ENCODE data around the gene PPARD. TPM values are rescaled to one million over a fixed set of nuclear protein-coding genes. Genes with fewer than 3 reads are reported as not detected.
A peak's percentile ranks its signal among the peaks of the same experiment; 100 is the strongest.

PPARD gene
- total and polyA plus RNA-seq, 2 of the 13 experiments (the other 11 are each of a cell fraction or from before 2014, with no cell fraction given): 6.1 to 13.3 TPM

DNA sequence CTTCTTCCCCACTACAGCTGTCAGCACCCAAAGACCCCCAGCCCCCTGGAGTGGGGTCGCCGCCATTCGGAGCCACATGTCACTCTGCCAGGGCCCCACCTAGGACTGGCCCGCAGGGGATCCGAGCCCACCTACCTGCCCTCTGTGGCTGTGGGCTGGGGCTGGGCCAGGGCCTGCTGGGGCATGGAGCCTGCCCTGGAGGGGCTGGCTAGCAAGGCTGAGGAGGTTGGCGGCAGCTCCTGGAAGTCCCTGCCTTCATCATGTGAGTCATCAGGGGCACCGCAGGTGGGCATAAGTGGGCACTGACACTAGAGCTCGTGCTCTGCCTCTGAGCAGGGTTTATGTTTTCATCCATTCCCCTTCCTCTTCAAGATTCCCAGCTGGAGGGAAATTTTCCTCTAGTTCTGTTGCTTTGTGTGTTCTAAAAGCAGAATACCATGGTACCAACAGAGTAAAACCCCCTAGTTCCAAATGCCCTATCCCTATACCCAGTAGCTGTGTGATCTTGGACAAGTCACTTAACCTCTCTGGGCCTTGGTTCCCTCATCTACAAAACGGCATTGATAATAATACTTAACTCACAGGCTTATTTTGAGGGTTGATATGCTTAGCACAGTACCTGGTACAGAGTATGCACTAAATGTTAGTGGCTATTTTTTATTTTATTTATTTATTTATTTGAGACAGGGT, 101.1 kb downstream of the PPARD start:
- CTCF ChIA-PET (ENCODE audit: low intra/inter-chr PET ratio, low total read pairs): no interaction called here
- no TSS peak for BruUV-seq (replicated peaks)
- Histone ChIP-seq H3K27ac (ENCODE audit: extremely low read length, insufficient read depth, low read length) (no peak overlapping the region), H3K9me3 (ENCODE audit: low read length) (no peaks in the 10 kb centered on the region), H3K4me3 (replicated peaks in 1 of 3; ENCODE audit: insufficient read depth in 1 of 3, low read depth in 2 of 3, low read length in 3 of 3) (no peak overlapping the region), H3K27me3 (ENCODE audit: control insufficient read depth in 1 of 2, insufficient read depth in 2 of 2, low read length in 2 of 2) (peaks cover 3 to 5% of the 10 kb centered on the region in 2 experiments; a peak in 2 of 5 replicates), H3K79me2 (ENCODE audit: insufficient read depth, low read length) (no peaks in the 10 kb centered on the region), H3K4me1 (ENCODE audit: insufficient read depth, low read length) (peaks cover 8% of the 10 kb centered on the region), H4K20me1 (ENCODE audit: insufficient read depth, low read length) (no peaks in the 10 kb centered on the region), H3K4me2 (ENCODE audit: low read depth, low read length) (no peak overlapping the region), H2AFZ (ENCODE audit: low read length) (no peak overlapping the region), H3K36me3 (replicated peaks in 1 of 2; ENCODE audit: control insufficient read depth in 1 of 2, insufficient read depth in 2 of 2, low read length in 2 of 2) (no peaks in the 10 kb centered on the region), H3K9ac (ENCODE audit: insufficient read depth, low read depth, low read length) (no peak overlapping the region)
- intact Hi-C loops (cut with micrococcal nuclease; ENCODE audit: unreplicated experiment) (no loop called here), in situ Hi-C loops (cut with HindIII; ENCODE audit: extremely low pct_ligation_motif_present, low pct_unique_long_range_greater_than_20kb) (no loop called here)
- TF ChIP-seq, protein P1, sequence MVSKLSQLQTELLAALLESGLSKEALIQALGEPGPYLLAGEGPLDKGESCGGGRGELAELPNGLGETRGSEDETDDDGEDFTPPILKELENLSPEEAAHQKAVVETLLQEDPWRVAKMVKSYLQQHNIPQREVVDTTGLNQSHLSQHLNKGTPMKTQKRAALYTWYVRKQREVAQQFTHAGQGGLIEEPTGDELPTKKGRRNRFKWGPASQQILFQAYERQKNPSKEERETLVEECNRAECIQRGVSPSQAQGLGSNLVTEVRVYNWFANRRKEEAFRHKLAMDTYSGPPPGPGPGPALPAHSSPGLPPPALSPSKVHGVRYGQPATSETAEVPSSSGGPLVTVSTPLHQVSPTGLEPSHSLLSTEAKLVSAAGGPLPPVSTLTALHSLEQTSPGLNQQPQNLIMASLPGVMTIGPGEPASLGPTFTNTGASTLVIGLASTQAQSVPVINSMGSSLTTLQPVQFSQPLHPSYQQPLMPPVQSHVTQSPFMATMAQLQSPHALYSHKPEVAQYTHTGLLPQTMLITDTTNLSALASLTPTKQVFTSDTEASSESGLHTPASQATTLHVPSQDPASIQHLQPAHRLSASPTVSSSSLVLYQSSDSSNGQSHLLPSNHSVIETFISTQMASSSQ (IDR thresholded peaks at IDR 0.05; ENCODE audit: low read depth): no peak
- TF ChIP-seq, protein P1 (CRISPR knock-in tag; IDR thresholded peaks at IDR 0.05; ENCODE audit: borderline replicate concordance): no peak
- TF ChIP-seq, protein P2, sequence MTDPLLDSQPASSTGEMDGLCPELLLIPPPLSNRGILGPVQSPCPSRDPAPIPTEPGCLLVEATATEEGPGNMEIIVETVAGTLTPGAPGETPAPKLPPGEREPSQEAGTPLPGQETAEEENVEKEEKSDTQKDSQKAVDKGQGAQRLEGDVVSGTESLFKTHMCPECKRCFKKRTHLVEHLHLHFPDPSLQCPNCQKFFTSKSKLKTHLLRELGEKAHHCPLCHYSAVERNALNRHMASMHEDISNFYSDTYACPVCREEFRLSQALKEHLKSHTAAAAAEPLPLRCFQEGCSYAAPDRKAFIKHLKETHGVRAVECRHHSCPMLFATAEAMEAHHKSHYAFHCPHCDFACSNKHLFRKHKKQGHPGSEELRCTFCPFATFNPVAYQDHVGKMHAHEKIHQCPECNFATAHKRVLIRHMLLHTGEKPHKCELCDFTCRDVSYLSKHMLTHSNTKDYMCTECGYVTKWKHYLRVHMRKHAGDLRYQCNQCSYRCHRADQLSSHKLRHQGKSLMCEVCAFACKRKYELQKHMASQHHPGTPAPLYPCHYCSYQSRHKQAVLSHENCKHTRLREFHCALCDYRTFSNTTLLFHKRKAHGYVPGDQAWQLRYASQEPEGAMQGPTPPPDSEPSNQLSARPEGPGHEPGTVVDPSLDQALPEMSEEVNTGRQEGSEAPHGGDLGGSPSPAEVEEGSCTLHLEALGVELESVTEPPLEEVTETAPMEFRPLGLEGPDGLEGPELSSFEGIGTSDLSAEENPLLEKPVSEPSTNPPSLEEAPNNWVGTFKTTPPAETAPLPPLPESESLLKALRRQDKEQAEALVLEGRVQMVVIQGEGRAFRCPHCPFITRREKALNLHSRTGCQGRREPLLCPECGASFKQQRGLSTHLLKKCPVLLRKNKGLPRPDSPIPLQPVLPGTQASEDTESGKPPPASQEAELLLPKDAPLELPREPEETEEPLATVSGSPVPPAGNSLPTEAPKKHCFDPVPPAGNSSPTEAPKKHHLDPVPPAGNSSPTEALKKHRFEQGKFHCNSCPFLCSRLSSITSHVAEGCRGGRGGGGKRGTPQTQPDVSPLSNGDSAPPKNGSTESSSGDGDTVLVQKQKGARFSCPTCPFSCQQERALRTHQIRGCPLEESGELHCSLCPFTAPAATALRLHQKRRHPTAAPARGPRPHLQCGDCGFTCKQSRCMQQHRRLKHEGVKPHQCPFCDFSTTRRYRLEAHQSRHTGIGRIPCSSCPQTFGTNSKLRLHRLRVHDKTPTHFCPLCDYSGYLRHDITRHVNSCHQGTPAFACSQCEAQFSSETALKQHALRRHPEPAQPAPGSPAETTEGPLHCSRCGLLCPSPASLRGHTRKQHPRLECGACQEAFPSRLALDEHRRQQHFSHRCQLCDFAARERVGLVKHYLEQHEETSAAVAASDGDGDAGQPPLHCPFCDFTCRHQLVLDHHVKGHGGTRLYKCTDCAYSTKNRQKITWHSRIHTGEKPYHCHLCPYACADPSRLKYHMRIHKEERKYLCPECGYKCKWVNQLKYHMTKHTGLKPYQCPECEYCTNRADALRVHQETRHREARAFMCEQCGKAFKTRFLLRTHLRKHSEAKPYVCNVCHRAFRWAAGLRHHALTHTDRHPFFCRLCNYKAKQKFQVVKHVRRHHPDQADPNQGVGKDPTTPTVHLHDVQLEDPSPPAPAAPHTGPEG (CRISPR knock-in tag; IDR thresholded peaks at IDR 0.05): no peak
- TF ChIP-seq ZNF296 (CRISPR knock-in tag; conservative IDR thresholded peaks at IDR 0.05) (no peak), MED1 (CRISPR knock-in tag; IDR thresholded peaks at IDR 0.05) (no peak), ZNF709 (CRISPR knock-in tag; IDR thresholded peaks at IDR 0.05) (no peak), ZNF891 (CRISPR knock-in tag; IDR thresholded peaks at IDR 0.05) (0 out of 2 replicates have a peak, but pooled peaks have one; percentile 25), MAF1 (CRISPR knock-in tag; IDR thresholded peaks at IDR 0.05; ENCODE audit: borderline replicate concordance) (no peak), ZNF768 (CRISPR knock-in tag; IDR thresholded peaks at IDR 0.05) (peak; percentile 63), ZNF543 (CRISPR knock-in tag; IDR thresholded peaks at IDR 0.05) (no peak)
- peak; percentile 14; the same call in 2 of the 3 replicates for ATAC-seq
- no peak for DNase-seq (ENCODE audit: low spot score)
- 37% methylated on average over 6 of the region's 9 CpGs for WGBS (ENCODE audit: low lambda C conversion rate)
- POLR2A ChIA-PET: no interaction called here
- no peak for FAIRE-seq

Data from HepG2 (cell line).